H54 (cell line): ENCODE results near the gene HERC6.
"Not testable (repeated sequence)": the region's sequence is repeated elsewhere in the genome, so short reads cannot be mapped to it uniquely, and the experiment has no call there.

Source experiments
- DNase-seq: peaks from one replicate; pipeline ENCODE4 v3.0.0; 2011; ENCODE audit warnings: low spot score, mixed read lengths; ENCODE audit not compliant: insufficient read length
- FAIRE-seq: peaks from 3 replicates; lab custom pipeline; 2011; peaks lifted over from hg19 to GRCh38; lab: Jason Lieb, UNC
- POLR2A ChIP-seq: IDR thresholded peaks from 2 replicates; pipeline ENCODE4 v1.6.1; 2011; ENCODE audit warnings: low read depth, mild to moderate bottlenecking, low read length

HERC6 gene

GRCh38 chr4:88378691-88379559 is at the start of gene HERC6:
HERC6 (plus strand) TSS chr4:88378852; CDS start chr4:88378922, 70 bp downstream.
- DNase-seq: peak; percentile 45
- peak; percentile 20; the same call in 1 of the 2 replicates for TF ChIP-seq POLR2A
- FAIRE-seq: peak; percentile 50

DNA sequence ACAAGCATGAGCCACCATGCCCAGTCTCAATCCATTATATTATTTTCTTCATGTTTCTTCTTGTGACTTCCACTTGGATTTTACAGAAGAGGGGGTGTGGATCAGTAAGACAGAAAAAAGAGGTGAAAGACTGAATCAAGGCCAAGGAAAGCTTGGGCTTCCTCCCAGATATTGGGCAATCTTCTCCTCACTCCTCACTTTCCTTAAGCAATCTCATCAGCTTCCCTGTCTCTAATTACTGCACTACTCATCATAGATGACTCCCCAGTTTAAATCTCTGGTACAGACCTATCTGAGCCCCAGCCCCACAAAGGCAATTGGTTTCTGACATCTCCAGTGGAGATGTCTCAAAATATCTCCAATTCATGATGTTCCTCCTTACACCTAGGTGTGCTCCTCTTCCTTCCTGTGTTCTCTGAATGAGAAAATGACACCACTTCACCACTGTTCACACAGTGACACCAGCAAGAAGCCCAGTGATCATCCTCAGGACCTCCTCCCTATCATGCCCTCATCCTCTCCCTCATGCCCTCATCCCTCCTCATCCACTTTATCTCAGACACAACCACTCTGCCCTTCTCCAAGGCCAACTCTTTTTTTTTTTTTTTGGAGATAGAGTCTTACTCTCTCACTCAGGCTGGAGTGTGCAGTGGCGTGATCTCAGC is 44.8 kb upstream of the HERC6 start:
- FAIRE-seq: no peak
- no peak for TF ChIP-seq POLR2A
- DNase-seq: no peak

GRCh38 chr4:88335092-88335665 is 43.5 kb upstream of the HERC6 start:
- TF ChIP-seq POLR2A: no peak
- no peak for FAIRE-seq
- no peak for DNase-seq

GRCh38 chr4:88341227-88342192 is 37.1 kb upstream of the HERC6 start:
- FAIRE-seq (peak; percentile 89), DNase-seq (peak; percentile 33)
- TF ChIP-seq POLR2A: no peak

- FAIRE-seq: not testable (repeated sequence)
Observed at GRCh38 chr4:88346902-88347301, 31.8 kb upstream of the HERC6 start.

GRCh38 chr4:88348761-88349160 is 29.9 kb upstream of the HERC6 start:
- not testable (repeated sequence) for DNase-seq, FAIRE-seq

More at GRCh38 chr4:88346902-88347301, 31.8 kb upstream of the HERC6 start:
- not testable (repeated sequence) for DNase-seq

DNA sequence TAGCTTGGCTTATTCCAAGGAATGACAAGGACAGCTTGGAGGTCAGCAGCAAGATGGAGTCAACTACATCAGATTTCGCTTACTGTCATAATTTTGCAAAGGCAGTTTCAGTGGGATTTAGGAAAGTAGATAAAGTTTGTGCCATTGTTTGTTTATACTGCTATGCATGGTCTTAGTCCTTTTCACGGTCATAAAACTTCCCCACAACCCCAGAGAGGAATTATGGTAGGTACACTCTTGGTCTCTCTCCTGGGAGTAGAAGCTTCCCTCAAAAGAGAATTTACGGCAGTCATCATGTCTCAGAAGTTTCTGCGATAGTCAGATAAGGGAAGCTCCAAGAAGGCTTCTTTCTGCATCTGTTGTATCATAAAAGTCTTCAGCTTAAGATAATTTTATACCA is 27.9 kb upstream of the HERC6 start:
- no peak for FAIRE-seq
- TF ChIP-seq POLR2A: no peak
- DNase-seq: no peak

DNA sequence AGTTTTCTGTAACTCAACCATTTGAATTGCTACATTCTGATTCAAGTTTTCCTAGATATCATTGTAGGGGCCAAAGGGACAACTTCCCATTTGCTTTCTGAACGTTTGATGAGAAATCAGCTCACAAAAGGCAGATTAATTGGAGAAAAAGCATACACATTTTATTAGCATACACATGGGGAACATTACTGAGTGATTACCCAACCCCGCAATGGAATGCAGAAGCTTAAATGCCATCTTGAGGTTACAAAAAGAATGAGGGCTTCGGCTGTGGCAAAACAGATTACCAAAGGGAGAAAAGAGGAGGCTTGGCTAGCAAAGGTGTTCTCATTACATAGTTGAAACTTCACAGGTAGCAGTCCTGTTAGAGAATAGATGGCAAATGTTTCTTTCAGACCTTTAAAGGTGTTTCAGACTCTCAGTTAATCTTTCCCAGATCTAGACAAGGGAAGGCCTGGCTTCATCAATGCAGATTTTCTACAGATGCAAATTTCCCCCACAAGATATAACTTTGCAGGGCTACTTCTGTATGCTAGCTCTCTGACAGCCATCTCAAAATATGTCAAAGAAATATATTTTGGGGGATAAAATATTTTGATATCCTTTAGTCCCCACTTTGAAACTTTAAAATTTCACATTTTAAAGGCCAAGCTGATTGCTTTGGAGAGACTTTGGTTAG is 26.5 kb upstream of the HERC6 start:
- FAIRE-seq (no peak), DNase-seq (no peak)
- TF ChIP-seq POLR2A: no peak

DNA sequence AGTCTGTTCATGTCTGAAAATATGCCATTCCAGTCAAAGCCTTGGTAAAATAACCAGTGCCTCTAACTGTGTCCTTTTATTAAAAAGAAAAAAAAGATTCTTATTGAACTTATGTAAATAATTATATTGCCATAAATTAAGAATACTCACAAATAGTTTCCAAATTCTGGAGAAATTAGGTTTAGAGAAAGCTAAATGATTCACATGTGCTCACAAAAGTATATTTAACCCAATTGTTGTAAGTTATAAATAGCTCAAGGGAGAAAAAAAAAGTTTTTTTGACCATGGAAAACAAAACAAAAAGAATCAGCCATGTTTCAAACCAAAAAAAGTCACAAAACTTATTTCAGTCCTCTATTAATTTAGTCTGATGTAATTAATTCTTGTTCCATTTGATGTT is 25.3 kb upstream of the HERC6 start:
- DNase-seq (no peak), FAIRE-seq (no peak)
- no peak for TF ChIP-seq POLR2A

GRCh38 chr4:88356771-88357170 is 21.9 kb upstream of the HERC6 start:
- FAIRE-seq (no peak), DNase-seq (no peak)
- TF ChIP-seq POLR2A: no peak

GRCh38 chr4:88357262-88357661 is 21.4 kb upstream of the HERC6 start:
- TF ChIP-seq POLR2A: no peak
- FAIRE-seq (no peak), DNase-seq (no peak)

DNA sequence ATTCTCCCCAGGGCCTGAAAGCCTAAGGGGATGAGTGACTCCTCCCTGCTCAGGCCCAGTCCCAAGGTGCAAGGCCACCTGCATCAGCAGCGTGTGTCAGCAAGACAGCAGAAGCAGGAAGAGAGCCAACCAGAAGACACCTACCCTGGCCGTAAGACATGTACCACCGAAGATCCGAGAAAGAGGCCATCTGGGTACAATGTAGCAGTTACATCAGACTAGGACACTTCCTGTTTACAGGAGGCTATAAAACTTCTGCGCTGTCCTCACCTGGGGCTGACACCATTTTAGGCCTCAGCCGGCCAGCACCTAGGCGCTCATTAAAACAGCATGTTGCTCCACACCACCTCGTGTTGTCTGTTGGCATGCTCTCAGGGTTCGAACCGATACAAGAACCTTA is 19.1 kb upstream of the HERC6 start:
- FAIRE-seq (no peak), DNase-seq (no peak)
- no peak for TF ChIP-seq POLR2A

GRCh38 chr4:88360256-88360655 is 18.4 kb upstream of the HERC6 start:
- DNase-seq: no peak
- no peak for FAIRE-seq
- TF ChIP-seq POLR2A: no peak
